GF-D8 (cell line): ENCODE results near the gene SAP30.

ENCODE experiments used
- DNase-seq: peaks from one replicate; lab custom pipeline; 2025; lab: John Stamatoyannopoulos, UW

SAP30 gene

DNA sequence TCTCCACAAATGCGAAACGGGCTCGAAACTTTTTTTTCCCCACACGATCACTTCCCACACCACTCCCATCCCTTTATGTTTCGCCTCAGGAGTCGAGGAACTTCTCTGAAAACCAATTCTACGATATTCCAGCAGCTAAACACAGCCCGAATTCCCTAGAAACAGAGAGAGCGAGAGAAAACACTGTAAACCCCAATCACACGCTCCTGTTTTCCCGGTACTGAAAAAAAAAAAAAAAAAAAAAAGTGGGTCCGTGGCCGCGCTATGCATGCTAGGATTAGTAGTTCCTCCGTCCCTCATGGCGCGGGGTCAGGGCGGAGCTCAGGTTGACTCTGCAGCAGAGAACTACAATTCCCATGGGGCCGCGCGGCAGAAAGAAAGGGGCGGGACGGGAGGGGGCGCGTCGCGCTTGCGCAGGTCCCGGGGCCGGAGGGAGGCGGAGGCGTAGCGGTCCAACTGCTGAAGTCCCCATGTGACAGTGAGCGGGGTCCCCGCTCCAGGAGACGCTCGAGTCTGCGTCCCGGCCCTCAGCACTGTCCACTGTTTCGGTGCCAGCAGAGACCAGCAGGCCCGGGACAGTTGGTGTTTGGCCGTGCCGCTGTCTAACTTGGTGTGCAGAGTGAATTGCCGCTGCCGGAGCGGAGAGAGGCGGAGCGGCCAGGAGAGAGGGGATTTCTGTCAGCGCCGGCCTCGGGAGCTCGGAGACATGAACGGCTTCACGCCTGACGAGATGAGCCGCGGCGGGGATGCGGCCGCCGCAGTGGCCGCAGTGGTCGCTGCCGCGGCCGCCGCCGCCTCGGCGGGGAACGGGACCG is at the start of gene SAP30:
Gene SAP30 (plus strand): TSS at position 478 of the 815 bp plus-strand sequence. CDS start 229 bp downstream, at position 707.
- peak; percentile 93 for DNase-seq

DNA sequence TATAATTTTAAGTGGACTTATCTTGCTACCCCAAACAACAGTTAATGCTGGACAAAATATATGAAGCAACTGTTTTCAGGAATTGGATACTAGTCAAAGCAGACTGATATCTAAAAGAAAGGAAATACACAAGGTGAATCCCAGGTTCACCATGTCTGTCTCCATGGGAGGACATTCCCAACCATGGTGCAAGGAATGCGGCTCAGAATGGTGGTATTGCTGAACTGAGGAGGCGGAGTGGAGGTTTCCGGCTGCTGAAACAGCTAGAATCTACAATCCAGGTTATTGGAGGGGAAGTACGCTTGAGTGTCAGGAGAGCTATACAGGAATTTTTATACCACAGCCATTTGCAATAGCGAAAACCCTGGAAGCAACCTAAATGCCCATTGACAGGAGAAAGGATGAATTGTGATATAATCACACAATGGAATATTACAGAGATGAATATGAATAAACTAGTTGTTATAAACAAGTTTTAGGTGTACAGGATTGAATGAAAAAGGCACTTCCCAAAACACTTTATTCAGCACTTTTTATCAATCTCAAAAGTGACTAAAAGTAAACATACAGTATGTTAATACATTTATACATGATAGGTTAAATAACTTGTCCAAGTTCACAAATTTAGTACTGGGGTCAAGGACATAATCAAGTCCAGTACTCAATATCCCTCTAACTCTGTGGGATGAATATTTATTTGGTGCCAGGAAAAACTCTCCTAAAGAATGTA is 45.6 kb upstream of the SAP30 start:
- no peak for DNase-seq

DNA sequence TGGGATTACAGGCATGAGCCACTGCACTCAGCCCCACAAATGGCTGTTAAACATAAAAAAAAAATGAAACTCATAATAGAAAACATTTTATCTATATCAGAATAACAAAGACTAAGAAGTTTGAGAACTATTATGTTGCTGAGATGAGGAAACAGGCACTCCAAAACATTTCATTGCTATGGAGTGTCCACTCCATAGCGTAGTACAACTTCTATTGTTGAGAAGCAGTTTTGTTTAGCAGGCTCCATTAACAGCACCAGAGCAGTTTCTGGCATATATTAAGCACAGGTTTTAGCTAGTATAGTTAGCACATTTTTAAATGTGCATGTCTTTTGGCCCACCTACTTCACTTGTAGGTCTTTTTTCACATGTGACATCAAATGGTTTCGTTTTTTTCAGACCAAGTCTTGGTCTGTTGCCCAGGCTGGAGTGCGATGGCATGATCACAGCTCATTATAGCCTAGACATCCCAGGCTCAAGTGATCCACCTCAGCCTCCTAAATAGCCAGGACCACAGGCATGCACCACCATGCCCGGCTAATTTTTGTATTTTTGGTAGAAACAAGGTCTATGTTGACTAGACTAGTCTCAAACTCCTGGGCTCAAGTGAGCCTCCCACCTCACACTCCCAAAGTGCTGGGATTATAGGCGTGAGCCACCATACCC is 42.4 kb upstream of the SAP30 start:
- no peak for DNase-seq

DNA sequence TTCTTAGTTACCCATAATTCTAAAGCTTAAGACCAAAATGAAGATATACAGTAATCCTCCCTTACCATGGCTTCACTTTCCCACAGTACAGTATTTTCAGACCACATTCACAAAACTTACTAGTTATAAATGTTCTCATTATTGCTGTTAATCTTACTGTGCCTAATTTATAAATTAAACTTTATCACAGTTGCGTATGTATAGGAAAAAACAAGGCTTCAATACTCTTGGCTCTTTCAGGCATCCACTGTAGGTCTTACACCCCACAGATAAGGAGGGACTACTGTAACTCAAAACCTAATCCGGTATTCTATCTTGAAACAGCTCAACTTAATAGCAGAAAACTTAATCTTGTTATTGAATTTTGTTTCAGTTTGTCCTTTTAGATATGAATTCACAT is 40.2 kb upstream of the SAP30 start:
- no peak for DNase-seq

- peak; percentile 60 for DNase-seq
Measured at GRCh38 chr4:173332021-173332487, 38.7 kb upstream of the SAP30 start.

GRCh38 chr4:173332963-173333657 is 37.6 kb upstream of the SAP30 start:
- no peak for DNase-seq

DNA sequence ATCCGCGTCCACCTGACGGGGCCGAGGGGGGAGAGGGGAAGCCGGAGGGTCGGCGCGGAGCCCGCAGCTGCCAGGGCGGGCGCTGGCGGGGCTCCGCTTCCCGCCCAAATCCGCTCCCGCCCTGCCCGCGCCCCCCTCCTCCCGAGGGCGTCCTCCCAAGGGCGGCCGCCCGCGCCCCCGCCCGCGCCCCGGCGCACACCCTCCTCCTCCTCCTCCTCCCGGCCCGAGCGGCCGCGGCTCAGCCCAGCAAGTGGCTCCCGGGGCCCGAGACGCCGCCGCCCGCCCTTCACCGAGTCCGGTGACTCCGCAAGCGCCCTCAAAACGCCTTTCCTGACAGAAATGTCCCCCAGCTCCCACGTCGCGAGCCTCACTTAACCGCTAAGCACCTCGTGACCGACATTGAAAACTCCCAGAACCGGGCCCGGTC is 37.1 kb upstream of the SAP30 start:
- no peak for DNase-seq

GRCh38 chr4:173334085-173334890 is 36.5 kb upstream of the SAP30 start, which contains the start of gene HMGB2:
HMGB2 (minus strand) TSS chr4:173334358; CDS start chr4:173333649, 709 bp downstream.
- DNase-seq = peak; percentile 98

- peak; percentile 79 for DNase-seq
Measured at GRCh38 chr4:173334891-173335752, 35.6 kb upstream of the SAP30 start.

DNA sequence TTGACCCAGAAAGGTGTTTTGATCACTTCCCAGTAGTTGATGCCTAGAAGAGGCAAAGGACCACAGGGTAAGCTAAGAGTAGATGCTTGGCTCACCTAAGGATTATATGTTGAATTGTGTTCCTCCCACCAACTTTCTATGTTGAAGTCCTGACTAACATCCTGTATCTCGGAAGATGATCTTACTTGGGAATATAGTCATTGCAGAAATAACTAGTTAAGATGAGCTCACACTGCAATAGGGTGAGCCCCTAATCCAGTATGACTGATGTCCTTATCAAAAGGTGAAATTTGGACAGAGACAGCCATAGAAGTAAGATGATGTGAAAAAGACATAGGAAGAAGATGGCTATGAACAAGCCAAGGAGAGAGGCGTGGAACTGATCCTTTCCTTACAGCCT is 33.3 kb upstream of the SAP30 start:
- DNase-seq = no peak

- DNase-seq = no peak
Measured at GRCh38 chr4:173343832-173344397, 26.8 kb upstream of the SAP30 start.

DNA sequence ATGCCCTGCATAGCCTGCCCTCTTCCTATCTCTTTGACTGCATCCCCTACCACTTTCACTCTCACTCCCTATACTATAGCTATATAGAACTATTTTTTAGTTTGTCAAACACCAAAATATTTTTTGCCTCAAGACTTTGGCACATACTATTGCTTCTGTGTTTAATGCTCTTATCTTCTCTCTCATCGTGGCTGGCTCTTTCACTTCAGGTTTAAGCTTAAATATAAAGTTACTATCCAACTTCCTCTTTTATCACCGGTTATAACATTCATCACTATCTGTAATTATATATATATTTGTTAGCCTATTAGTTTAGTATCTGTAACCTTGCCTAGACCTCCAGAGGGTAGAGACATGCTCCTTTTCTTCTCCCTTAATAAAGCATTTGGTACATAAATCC is 25.1 kb upstream of the SAP30 start:
- DNase-seq = no peak

DNA sequence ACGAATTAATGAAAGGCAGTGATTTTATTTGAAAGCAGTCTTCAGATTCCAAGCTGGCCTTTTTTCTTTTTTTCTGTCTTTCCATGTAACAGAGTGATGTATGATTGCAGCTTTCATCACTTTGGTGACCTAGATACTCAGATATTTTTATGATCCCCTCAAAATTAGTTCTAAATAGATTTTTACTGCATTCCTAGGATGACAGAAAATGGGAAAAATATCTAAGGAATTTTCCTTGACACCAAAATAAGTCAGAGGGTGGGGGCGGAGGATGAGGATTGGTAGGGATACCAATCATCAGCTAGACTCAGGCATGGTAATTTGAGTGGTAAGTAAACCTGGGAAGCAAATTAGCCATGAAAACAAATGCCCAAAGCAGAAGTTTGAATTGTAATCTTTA is 24.7 kb upstream of the SAP30 start:
- no peak for DNase-seq

- no peak for DNase-seq
Measured at GRCh38 chr4:173347467-173347866, 23.3 kb upstream of the SAP30 start.

GRCh38 chr4:173357939-173358338 is 12.8 kb upstream of the SAP30 start:
- no peak for DNase-seq

DNA sequence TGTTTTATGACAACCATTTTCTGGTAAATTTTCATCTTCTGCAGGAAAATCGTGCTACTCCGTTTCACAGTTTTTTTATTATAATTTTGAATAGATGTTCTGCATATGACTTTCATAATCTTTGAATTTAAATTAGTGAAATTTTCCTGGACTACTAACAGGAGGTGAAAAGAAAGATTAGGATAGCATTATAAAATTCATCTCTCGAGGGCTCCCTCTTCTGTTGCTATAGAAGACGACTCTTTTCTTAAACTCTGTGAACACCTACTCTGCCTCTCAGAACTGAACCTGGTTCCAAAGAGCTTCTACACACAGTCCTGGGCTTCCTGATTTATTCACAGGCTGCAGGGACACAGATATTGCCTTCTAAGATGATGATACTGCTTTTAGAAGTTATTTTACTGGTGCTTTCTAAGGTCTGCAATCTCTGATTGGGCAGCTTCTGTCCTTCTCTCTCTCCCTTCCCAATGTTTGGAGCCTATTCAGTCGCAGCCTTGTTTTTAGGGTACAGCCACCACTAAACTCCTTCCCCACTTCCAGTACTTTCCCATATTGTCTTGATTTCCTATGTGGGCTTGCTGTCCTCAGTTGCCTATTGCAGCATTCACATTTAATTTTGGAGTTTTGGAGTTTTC is 10.1 kb upstream of the SAP30 start:
- peak; percentile 25 for DNase-seq

DNA sequence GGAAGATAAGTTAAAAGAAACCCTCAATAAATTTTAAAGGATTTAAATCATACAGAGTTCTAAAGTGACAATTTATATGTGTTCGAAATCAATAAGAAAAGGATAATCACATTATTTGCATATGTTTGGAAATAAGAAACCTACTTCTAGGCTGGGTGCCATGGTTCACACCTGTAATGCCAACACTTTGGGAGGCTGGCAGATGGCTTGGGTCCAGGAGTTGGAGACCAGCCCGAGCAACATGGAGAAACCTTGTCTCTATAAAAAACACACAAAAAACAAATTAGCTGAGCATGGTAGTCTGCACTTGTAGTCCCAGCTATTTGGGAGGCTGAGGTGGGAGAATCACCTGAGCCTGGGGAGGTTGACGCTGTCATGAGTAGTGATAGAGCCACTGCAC is 8.1 kb upstream of the SAP30 start:
- DNase-seq = no peak

- DNase-seq = no peak
Measured at GRCh38 chr4:173365359-173365996, 5.3 kb upstream of the SAP30 start.

DNA sequence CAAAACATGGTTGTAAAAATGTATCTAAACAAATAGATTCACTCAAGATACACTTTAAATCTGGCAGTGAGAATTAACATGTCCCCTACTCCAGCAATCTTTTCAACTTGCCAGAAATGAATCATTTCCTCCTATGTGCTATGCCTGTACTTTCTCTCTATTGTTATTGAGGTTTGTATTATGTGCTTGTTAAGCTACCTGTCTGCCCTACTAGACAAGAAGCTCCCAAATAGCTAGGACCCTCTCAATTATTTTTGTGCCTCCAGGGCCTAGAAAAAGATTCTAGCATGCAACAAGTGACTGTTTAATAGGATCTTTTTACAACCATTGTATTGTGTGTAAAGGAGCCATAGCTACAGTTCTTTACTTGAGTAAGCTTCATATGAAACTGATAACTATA is 3.5 kb upstream of the SAP30 start:
- no peak for DNase-seq
